ENCODE measurements around the gene IRF2. TPM values are rescaled to one million over a fixed set of nuclear protein-coding genes. Genes with fewer than 3 reads are reported as not detected.
A peak's percentile ranks its signal among the peaks of the same experiment; 100 is the strongest.

The IRF2 gene
- total and polyA plus RNA-seq, 4 experiments from 2014 or later: 66.7 to 87.2 (median 71.5) TPM

DNA sequence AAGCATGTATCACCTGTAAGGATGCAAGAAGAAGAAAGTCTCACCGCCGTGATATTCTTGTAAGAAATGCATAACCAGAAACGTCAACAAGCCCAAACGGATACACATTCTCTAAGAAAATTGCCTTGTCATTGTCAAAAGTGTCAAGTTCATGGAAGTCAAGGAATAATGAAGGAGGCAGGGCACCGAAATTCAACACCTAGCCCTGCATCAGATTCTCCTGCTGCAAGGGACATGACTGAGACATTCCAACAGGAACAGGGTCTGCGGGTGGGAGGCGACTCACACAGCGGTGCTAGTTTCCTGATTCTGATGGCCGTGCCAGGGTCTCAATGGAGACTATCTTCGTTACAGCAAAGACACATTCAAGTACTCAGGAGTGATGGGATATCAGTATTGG, 26.7 kb downstream of the IRF2 start:
- Histone ChIP-seq H3K36me3 (ENCODE audit: insufficient read depth, low read length) (no peaks in the 10 kb centered on the region), H3K4me1 (ENCODE audit: insufficient read depth, low read length) (peaks cover 89% of the 10 kb centered on the region), H3K27me3 (ENCODE audit: insufficient read depth, low read length) (no peaks in the 10 kb centered on the region), H3K9me3 (ENCODE audit: control insufficient read depth in 1 of 2, low read length in 2 of 2) (no peaks in the 10 kb centered on the region), H3K4me3 (ENCODE audit: low read length in 2 of 2) (no peak overlapping the region), H3K27ac (ENCODE audit: low read depth, low read length) (no peak overlapping the region)
- Mint-ChIP-seq H3K4me3 (peak overlapping the region in 4 of 8 donors; percentile 29 to 89 (median 76)), H3K4me1 (peaks cover 67 to 92% (median 79%) of the 10 kb centered on the region in 4 donors), H3K9me3 (no peaks in the 10 kb centered on the region), H3K27me3 (no peaks in the 10 kb centered on the region), H3K27ac (peak overlapping the region in 5 of 7 donors; percentile 47 to 94 (median 72)), H3K36me3 (peaks cover 26 to 51% of the 10 kb centered on the region in 2 donors)
- no peak for DNase-seq
- intact Hi-C loops (cut with micrococcal nuclease): no loop called here
- ChIA-PET CTCF (ENCODE audit: partially characterized antibody) (interaction anchor here (1.4 to 1.8 kb wide), 2 partner anchors 14 to 183 kb away, joined by 3 to 6 read pairs; no protein-coding TSS in a partner anchor), POLR2A (ENCODE audit: partially characterized antibody) (interaction anchor here (2.1 to 2.4 kb wide), 2 partner anchors 27 to 89 kb away, joined by 7 read pairs; partner anchors contain the start of gene IRF2)

DNA sequence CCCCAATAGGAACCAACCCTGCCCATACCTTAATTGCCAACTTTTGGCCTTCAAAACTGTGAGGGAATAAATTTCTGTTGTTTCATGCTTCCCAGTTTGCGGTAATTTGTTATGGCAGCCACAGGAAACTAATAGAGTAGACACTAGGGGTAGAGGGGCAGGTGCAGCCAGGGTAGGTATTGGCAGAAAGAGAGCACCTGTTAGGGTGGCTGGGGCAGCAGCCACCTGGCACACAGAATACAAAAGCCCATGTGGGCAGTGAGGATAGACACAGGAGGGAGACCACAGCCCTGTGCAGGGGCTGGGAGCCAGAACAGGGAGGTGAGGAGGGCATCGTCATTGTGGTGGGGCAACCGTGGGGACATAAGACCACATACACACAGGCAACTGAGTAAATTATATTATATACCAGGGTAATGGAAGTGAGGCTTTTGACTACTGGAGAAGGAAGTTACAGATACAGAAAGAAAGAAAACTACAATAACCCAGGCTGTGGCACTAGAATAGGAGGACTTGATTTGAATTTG, 28.2 kb downstream of the IRF2 start:
- H3K36me3 ChIP-seq (ENCODE audit: insufficient read depth, low read length): no peaks in the 10 kb centered on the region
- H3K4me3 Mint-ChIP-seq: peak overlapping the region in 5 of 8 donors; percentile 8 to 54 (median 19)
- H3K9me3 ChIP-seq (ENCODE audit: control insufficient read depth in 1 of 2, low read length in 2 of 2): no peaks in the 10 kb centered on the region

DNA sequence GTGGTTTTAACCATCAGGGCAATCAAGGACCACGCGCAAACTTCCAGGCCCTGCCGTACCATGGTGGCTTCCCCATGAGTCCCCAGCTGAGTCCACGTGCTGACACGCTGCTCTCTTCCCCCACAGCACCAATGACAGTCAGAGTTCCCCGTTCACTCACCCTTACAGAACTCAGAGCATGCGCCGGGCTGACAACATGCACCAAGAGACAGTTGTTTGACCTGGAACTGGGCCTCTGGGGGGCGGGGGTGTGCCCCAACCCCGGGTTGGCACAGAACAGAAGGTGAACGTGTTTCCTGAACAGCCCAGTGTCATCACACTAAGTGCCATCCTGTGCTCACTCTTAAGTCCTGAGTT, 29.4 kb downstream of the IRF2 start:
- Mint-ChIP-seq H3K27ac (peak overlapping the region in 3 of 7 donors; percentile 1 to 51 (median 24)), H3K4me3 (peak overlapping the region in 3 of 8 donors; percentile 15 to 35 (median 29)), H3K27me3 (no peaks in the 10 kb centered on the region), H3K9me3 (no peaks in the 10 kb centered on the region), H3K36me3 (peaks cover 26 to 47% of the 10 kb centered on the region in 2 donors), H3K4me1 (peaks cover 75 to 98% (median 88%) of the 10 kb centered on the region in 4 donors)
- no peaks in the 10 kb centered on the region for H3K36me3 ChIP-seq (ENCODE audit: insufficient read depth, low read length)
- no peaks in the 10 kb centered on the region for H3K27me3 ChIP-seq (ENCODE audit: insufficient read depth, low read length)
- H3K9me3 ChIP-seq (ENCODE audit: control insufficient read depth in 1 of 2, low read length in 2 of 2): no peaks in the 10 kb centered on the region
- peak in 1 of 5 donors; percentile 14 for DNase-seq
- ChIA-PET CTCF (ENCODE audit: partially characterized antibody) (no interaction called here), POLR2A (ENCODE audit: partially characterized antibody) (no interaction called here)
- peaks cover 92% of the 10 kb centered on the region for H3K4me1 ChIP-seq (ENCODE audit: insufficient read depth, low read length)
- intact Hi-C loops (cut with micrococcal nuclease): no loop called here
- no peak overlapping the region for H3K4me3 ChIP-seq (ENCODE audit: low read length in 2 of 2)
- no peak overlapping the region for H3K27ac ChIP-seq (ENCODE audit: low read depth, low read length)

More for the DNA sequence above, 28.2 kb downstream of the IRF2 start:
- H3K4me1 ChIP-seq (ENCODE audit: insufficient read depth, low read length): peaks cover 89% of the 10 kb centered on the region
- H3K27ac ChIP-seq (ENCODE audit: low read depth, low read length): no peak overlapping the region
- Mint-ChIP-seq H3K9me3 (no peaks in the 10 kb centered on the region), H3K27ac (peak overlapping the region in 6 of 7 donors; percentile 59 to 82 (median 70)), H3K36me3 (peaks cover 26 to 47% of the 10 kb centered on the region in 2 donors), H3K4me1 (peaks cover 71 to 94% (median 85%) of the 10 kb centered on the region in 4 donors), H3K27me3 (no peaks in the 10 kb centered on the region)
- no peaks in the 10 kb centered on the region for H3K27me3 ChIP-seq (ENCODE audit: insufficient read depth, low read length)
- intact Hi-C loops (cut with micrococcal nuclease): no loop called here
- no peak for DNase-seq
- ChIA-PET POLR2A (ENCODE audit: partially characterized antibody) (no interaction called here), CTCF (ENCODE audit: partially characterized antibody) (no interaction called here)
- no peak overlapping the region for H3K4me3 ChIP-seq (ENCODE audit: low read length in 2 of 2)

DNA sequence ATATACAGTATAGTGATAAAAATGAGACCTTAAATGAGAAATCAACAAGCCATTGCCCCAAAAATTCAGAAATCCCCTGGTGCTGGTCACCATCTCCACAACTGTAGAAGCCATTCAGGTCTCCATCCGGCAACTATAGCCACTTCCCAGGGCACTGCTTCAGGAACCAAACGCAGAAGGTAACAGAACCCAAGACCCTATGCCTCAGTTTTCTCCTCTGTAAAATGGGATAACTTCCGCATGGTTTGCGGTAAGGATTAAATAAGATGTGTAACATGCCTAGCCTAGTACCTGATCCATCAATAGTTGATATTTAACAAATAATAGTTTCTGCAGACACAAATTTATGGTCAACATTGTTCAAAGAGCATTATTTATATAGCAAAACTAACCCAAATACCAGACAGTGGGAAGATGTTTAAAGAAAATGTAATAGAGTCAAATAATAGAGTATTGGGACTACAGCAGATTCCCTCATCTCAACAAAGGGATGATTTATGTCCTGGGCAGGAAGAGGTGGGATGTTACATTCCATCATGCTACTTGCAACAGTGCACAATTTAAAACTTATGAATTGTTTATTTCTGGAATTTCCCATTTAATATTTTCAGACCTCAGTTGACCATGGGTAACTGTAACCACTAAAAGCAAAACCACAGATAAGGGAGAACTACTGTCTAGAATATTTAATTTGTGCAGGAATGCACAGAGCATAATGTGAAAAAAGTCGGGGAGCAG, 30.0 kb downstream of the IRF2 start:
- no peaks in the 10 kb centered on the region for H3K27me3 ChIP-seq (ENCODE audit: insufficient read depth, low read length)
- H3K27ac ChIP-seq (ENCODE audit: low read depth, low read length): no peak overlapping the region
- Mint-ChIP-seq H3K4me1 (peaks cover 73 to 97% (median 87%) of the 10 kb centered on the region in 4 donors), H3K27ac (peak overlapping the region in 3 of 7 donors; percentile 51 to 71 (median 51)), H3K27me3 (no peaks in the 10 kb centered on the region), H3K4me3 (peak overlapping the region in 3 of 8 donors; percentile 10 to 35 (median 35)), H3K36me3 (peaks cover 26 to 46% of the 10 kb centered on the region in 2 donors), H3K9me3 (no peaks in the 10 kb centered on the region)
- CTCF ChIA-PET (ENCODE audit: partially characterized antibody): no interaction called here
- POLR2A ChIA-PET (ENCODE audit: partially characterized antibody): no interaction called here
- no peaks in the 10 kb centered on the region for H3K36me3 ChIP-seq (ENCODE audit: insufficient read depth, low read length)
- H3K4me1 ChIP-seq (ENCODE audit: insufficient read depth, low read length): peaks cover 87% of the 10 kb centered on the region
- H3K9me3 ChIP-seq (ENCODE audit: control insufficient read depth in 1 of 2, low read length in 2 of 2): no peaks in the 10 kb centered on the region
- H3K4me3 ChIP-seq (ENCODE audit: low read length in 2 of 2): no peak overlapping the region
- intact Hi-C loops (cut with micrococcal nuclease): no loop called here
- DNase-seq: no peak

DNA sequence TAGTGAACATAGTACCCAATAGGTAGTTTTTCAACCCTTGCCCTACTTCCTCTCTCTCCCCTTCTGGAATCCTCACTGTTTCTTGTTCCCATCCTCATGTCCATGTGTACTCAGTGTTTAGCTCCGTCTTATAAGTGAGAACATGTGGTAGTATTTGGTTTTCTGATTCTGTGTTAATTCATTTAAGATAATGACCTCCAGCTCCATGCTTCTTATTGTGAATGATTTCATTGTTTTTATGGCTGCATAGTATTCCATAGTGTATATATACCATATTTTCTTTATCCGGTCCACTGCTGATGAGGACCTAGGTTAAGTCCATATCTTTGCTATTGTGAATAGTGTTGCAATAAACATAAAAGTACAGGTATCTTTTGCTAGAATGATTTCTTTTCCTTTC, 31.0 kb downstream of the IRF2 start:
- Mint-ChIP-seq H3K4me1 (peaks cover 70 to 94% (median 84%) of the 10 kb centered on the region in 4 donors), H3K36me3 (peaks cover 18 to 39% of the 10 kb centered on the region in 2 donors), H3K4me3 (peak overlapping the region in 1 of 8 donors; percentile 43), H3K9me3 (no peaks in the 10 kb centered on the region), H3K27ac (peak overlapping the region in 5 of 7 donors; percentile 0 to 77 (median 16)), H3K27me3 (no peaks in the 10 kb centered on the region)
- Histone ChIP-seq H3K27me3 (ENCODE audit: insufficient read depth, low read length) (no peaks in the 10 kb centered on the region), H3K36me3 (ENCODE audit: insufficient read depth, low read length) (no peaks in the 10 kb centered on the region), H3K4me1 (ENCODE audit: insufficient read depth, low read length) (peaks cover 84% of the 10 kb centered on the region), H3K27ac (ENCODE audit: low read depth, low read length) (no peak overlapping the region), H3K4me3 (ENCODE audit: low read length in 2 of 2) (no peak overlapping the region), H3K9me3 (ENCODE audit: control insufficient read depth in 1 of 2, low read length in 2 of 2) (no peaks in the 10 kb centered on the region)
- intact Hi-C loops (cut with micrococcal nuclease): no loop called here
- ChIA-PET POLR2A (ENCODE audit: partially characterized antibody) (no interaction called here), CTCF (ENCODE audit: partially characterized antibody) (no interaction called here)
- no peak for DNase-seq

DNA sequence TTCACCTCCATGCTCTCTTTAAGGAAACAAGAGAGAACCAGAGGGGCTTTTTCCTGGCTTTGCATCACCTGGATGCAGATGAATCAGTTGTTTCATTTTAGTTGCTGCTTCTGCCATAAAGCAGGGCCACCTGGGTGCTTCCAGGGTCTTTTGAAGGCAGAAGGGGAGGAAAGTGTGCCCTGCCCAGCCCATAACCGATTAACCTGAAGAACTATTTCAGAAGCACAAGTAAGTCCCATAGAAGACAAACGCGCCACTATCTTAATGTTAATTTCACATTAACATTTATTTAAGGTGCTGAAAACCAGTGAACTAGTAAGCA, 32.1 kb downstream of the IRF2 start:
- intact Hi-C loops (cut with micrococcal nuclease): loop anchor here (1.0 kb wide), 1 partner anchor 22 kb away; no protein-coding TSS in a partner anchor
- peak overlapping the region in 4 of 8 donors; percentile 1 to 55 (median 31) for H3K4me3 Mint-ChIP-seq
- no peak for DNase-seq
- ChIA-PET CTCF (ENCODE audit: partially characterized antibody) (interaction anchor here (1.5 kb wide), 1 partner anchor 22 kb away, joined by 4 read pairs; no protein-coding TSS in a partner anchor), POLR2A (ENCODE audit: partially characterized antibody) (no interaction called here)
- Histone ChIP-seq H3K27ac (ENCODE audit: low read depth, low read length) (no peak overlapping the region), H3K4me3 (ENCODE audit: low read length in 2 of 2) (no peak overlapping the region), H3K27me3 (ENCODE audit: insufficient read depth, low read length) (no peaks in the 10 kb centered on the region), H3K4me1 (ENCODE audit: insufficient read depth, low read length) (peaks cover 85% of the 10 kb centered on the region), H3K36me3 (ENCODE audit: insufficient read depth, low read length) (no peaks in the 10 kb centered on the region), H3K9me3 (ENCODE audit: control insufficient read depth in 1 of 2, low read length in 2 of 2) (no peaks in the 10 kb centered on the region)
- peak overlapping the region in 5 of 7 donors; percentile 30 to 84 (median 70) for H3K27ac Mint-ChIP-seq
- no peaks in the 10 kb centered on the region for H3K27me3 Mint-ChIP-seq
- H3K36me3 Mint-ChIP-seq: peaks cover 14 to 30% of the 10 kb centered on the region in 2 donors
- peaks cover 65 to 94% (median 83%) of the 10 kb centered on the region in 4 donors for H3K4me1 Mint-ChIP-seq
- no peaks in the 10 kb centered on the region for H3K9me3 Mint-ChIP-seq
